Central memory CD8-positive, alpha-beta T cell (primary cell): ENCODE data around the gene BTRC.

ENCODE experiments used
- ATAC-seq: fragments of 150-1000 bp; cut with Tn5 transposase; replicated peaks from 2 replicates; pipeline ENCODE4 v1.10.0; 2022; ENCODE audit warnings: mild to moderate bottlenecking, moderate FRiP score, moderate number of reproducible peaks; ENCODE audit not compliant: poor library complexity, severe bottlenecking; ENCODE audit errors: extremely low read depth
- DNase-seq, 2 donors: peaks; one replicate each; pipeline ENCODE4 v3.0.0; 2021; ENCODE audit warnings: low spot score in 2 of 2
- H3K27ac Mint-ChIP-seq: one replicate; pipeline ENCODE4 v1.8.0; 2022; ENCODE audit warnings: low read depth, mild to moderate bottlenecking, moderate library complexity, mixed read lengths
- H3K27me3 Mint-ChIP-seq: one replicate; pipeline ENCODE4 v1.8.0; 2022; ENCODE audit warnings: mixed read lengths
- H3K36me3 Mint-ChIP-seq: one replicate; pipeline ENCODE4 v1.8.0; 2022; ENCODE audit warnings: mild to moderate bottlenecking, moderate library complexity, mixed read lengths; ENCODE audit not compliant: insufficient read depth
- H3K4me1 Mint-ChIP-seq: one replicate; pipeline ENCODE4 v1.8.0; 2022; ENCODE audit warnings: mixed read lengths
- H3K4me3 Mint-ChIP-seq: one replicate; pipeline ENCODE4 v1.8.0; 2022; ENCODE audit warnings: mild to moderate bottlenecking, moderate library complexity, mixed read lengths
- H3K9me3 Mint-ChIP-seq: one replicate; pipeline ENCODE4 v1.8.0; 2022; ENCODE audit warnings: mixed read lengths

Gene BTRC

GRCh38 chr10:101558671-101559595 lies 205.0 kb downstream of the BTRC start:
- peaks cover 13% of the 10 kb centered on the region for H3K27me3 Mint-ChIP-seq
- peak overlapping the region; percentile 36 for H3K27ac Mint-ChIP-seq

GRCh38 chr10:101559596-101560297 lies 205.8 kb downstream of the BTRC start:
- H3K9me3 Mint-ChIP-seq = no peaks in the 10 kb centered on the region
- H3K4me1 Mint-ChIP-seq = peaks cover 26% of the 10 kb centered on the region
- H3K27ac Mint-ChIP-seq = peak overlapping the region; percentile 36
- H3K36me3 Mint-ChIP-seq = peaks cover 9% of the 10 kb centered on the region
- ATAC-seq (no peak), DNase-seq (no peak)
- no peak overlapping the region for H3K4me3 Mint-ChIP-seq
- peaks cover 21% of the 10 kb centered on the region for H3K27me3 Mint-ChIP-seq

More at GRCh38 chr10:101558671-101559595, 205.0 kb downstream of the BTRC start:
- DNase-seq = no peak
- H3K4me3 Mint-ChIP-seq = no peak overlapping the region
- peaks cover 9% of the 10 kb centered on the region for H3K36me3 Mint-ChIP-seq
- ATAC-seq = no peak
- H3K9me3 Mint-ChIP-seq = no peaks in the 10 kb centered on the region
- peaks cover 26% of the 10 kb centered on the region for H3K4me1 Mint-ChIP-seq

- peaks cover 9% of the 10 kb centered on the region for H3K36me3 Mint-ChIP-seq
- no peak overlapping the region for H3K4me3 Mint-ChIP-seq
- ATAC-seq (no peak), DNase-seq (no peak)
- H3K27me3 Mint-ChIP-seq = peaks cover 28% of the 10 kb centered on the region
- no peaks in the 10 kb centered on the region for H3K9me3 Mint-ChIP-seq
- peak overlapping the region; percentile 36 for H3K27ac Mint-ChIP-seq
- H3K4me1 Mint-ChIP-seq = peaks cover 26% of the 10 kb centered on the region
These were observed 206.5 kb downstream of the BTRC start for GRCh38 chr10:101560298-101561067.

GRCh38 chr10:101561068-101561915 lies 207.3 kb downstream of the BTRC start:
- Mint-ChIP-seq H3K27ac (peak overlapping the region; percentile 22), H3K4me3 (no peak overlapping the region), H3K4me1 (peaks cover 26% of the 10 kb centered on the region), H3K9me3 (no peaks in the 10 kb centered on the region), H3K36me3 (peaks cover 10% of the 10 kb centered on the region), H3K27me3 (peaks cover 36% of the 10 kb centered on the region)
- no peak for ATAC-seq
- DNase-seq = no peak

GRCh38 chr10:101562231-101562630 lies 208.3 kb downstream of the BTRC start:
- no peak for DNase-seq
- no peak for ATAC-seq
- Mint-ChIP-seq H3K27ac (no peak overlapping the region), H3K27me3 (peaks cover 46% of the 10 kb centered on the region), H3K36me3 (peaks cover 8% of the 10 kb centered on the region), H3K4me3 (no peak overlapping the region), H3K9me3 (no peaks in the 10 kb centered on the region), H3K4me1 (peaks cover 25% of the 10 kb centered on the region)

GRCh38 chr10:101563007-101563406 lies 209.0 kb downstream of the BTRC start:
- ATAC-seq (no peak), DNase-seq (no peak)
- peaks cover 7% of the 10 kb centered on the region for H3K36me3 Mint-ChIP-seq
- H3K4me1 Mint-ChIP-seq = peaks cover 17% of the 10 kb centered on the region
- peaks cover 54% of the 10 kb centered on the region for H3K27me3 Mint-ChIP-seq
- H3K9me3 Mint-ChIP-seq = no peaks in the 10 kb centered on the region
- H3K4me3 Mint-ChIP-seq = no peak overlapping the region
- no peak overlapping the region for H3K27ac Mint-ChIP-seq

- Mint-ChIP-seq H3K36me3 (peaks cover 5% of the 10 kb centered on the region), H3K4me1 (peaks cover 12% of the 10 kb centered on the region), H3K9me3 (no peaks in the 10 kb centered on the region), H3K4me3 (no peak overlapping the region), H3K27me3 (peaks cover 59% of the 10 kb centered on the region), H3K27ac (no peak overlapping the region)
- ATAC-seq (no peak), DNase-seq (no peak)
These were observed 209.6 kb downstream of the BTRC start for GRCh38 chr10:101563497-101564040.

- no peak overlapping the region for H3K27ac Mint-ChIP-seq
- no peaks in the 10 kb centered on the region for H3K9me3 Mint-ChIP-seq
- peaks cover 4% of the 10 kb centered on the region for H3K4me1 Mint-ChIP-seq
- ATAC-seq (no peak), DNase-seq (no peak)
- H3K4me3 Mint-ChIP-seq = no peak overlapping the region
- H3K27me3 Mint-ChIP-seq = peaks cover 69% of the 10 kb centered on the region
- H3K36me3 Mint-ChIP-seq = peaks cover 5% of the 10 kb centered on the region
These were observed 210.6 kb downstream of the BTRC start for GRCh38 chr10:101564490-101564991.

- Mint-ChIP-seq H3K4me3 (no peak overlapping the region), H3K27me3 (peaks cover 75% of the 10 kb centered on the region), H3K9me3 (no peaks in the 10 kb centered on the region), H3K27ac (no peak overlapping the region), H3K36me3 (peaks cover 5% of the 10 kb centered on the region), H3K4me1 (peaks cover 6% of the 10 kb centered on the region)
- no peak for ATAC-seq
- no peak for DNase-seq
These were observed 211.5 kb downstream of the BTRC start for GRCh38 chr10:101565370-101565900.

GRCh38 chr10:101565936-101566332 lies 212.0 kb downstream of the BTRC start:
- no peak overlapping the region for H3K27ac Mint-ChIP-seq
- peaks cover 75% of the 10 kb centered on the region for H3K27me3 Mint-ChIP-seq
- H3K9me3 Mint-ChIP-seq = no peaks in the 10 kb centered on the region
- H3K4me1 Mint-ChIP-seq = peaks cover 11% of the 10 kb centered on the region
- DNase-seq (no peak), ATAC-seq (no peak)
- no peak overlapping the region for H3K4me3 Mint-ChIP-seq
- H3K36me3 Mint-ChIP-seq = peaks cover 5% of the 10 kb centered on the region
